Body of pancreas (tissue), 4 donors: ENCODE data around the gene CEP97. TPM values are rescaled to one million over a fixed set of nuclear protein-coding genes. Genes with fewer than 3 reads are reported as not detected.

Experiments
- ATAC-seq: fragments of 150-250 bp; one replicate; pipeline ENCODE4 v1.9.1; 2016
- DNase-seq, 4 donors: peaks; one replicate each; pipeline ENCODE4 v3.0.0-alpha.2; 2019
- H3K27ac ChIP-seq, 4 donors: fragments of 200-600 bp; sonication (generic); 1 replicate in 3 of 4; 2 replicates in 1 of 4; pipeline versions ENCODE4 v1.5.1 to v1.6.1; 2016 to 2019; ENCODE audit warnings: mild to moderate bottlenecking in 1 of 4, mixed read lengths in 1 of 4, moderate library complexity in 1 of 4
- H3K27me3 ChIP-seq, 2 donors: fragments of 200-600 bp; sonication (generic); one replicate each; pipeline ENCODE4 v1.6.0; 2016; ENCODE audit warnings: mild to moderate bottlenecking in 1 of 2
- H3K36me3 ChIP-seq, 2 donors: fragments of 200-600 bp; sonication (generic); replicated peaks in 1 of 2; 2 replicates each; pipeline ENCODE4 v1.5.1; 2016; ENCODE audit warnings: low read depth in 2 of 2; ENCODE audit not compliant: insufficient read depth in 1 of 2
- H3K4me1 ChIP-seq: fragments of 200-600 bp; sonication (generic); one replicate; pipeline ENCODE4 v1.6.0; 2016
- H3K4me3 ChIP-seq, 2 donors: fragments of 200-600 bp; sonication (generic); 1 replicate in 1 of 2; 2 replicates in 1 of 2; pipeline ENCODE4 v1.5.1; 2016 to 2019
- H3K9me3 ChIP-seq, 3 donors: fragments of 200-600 bp; sonication (generic); 1 replicate in 2 of 3; 2 replicates in 1 of 3; pipeline ENCODE4 v1.5.1; 2016
- CTCF ChIP-seq, 7 experiments: fragments of 450-650 bp in 4 of 7; fragments of 200-600 bp in 3 of 7; sonication (generic) in 3 of 7; IDR thresholded peaks; one replicate each; pipeline ENCODE4 v1.5.1; 2016 to 2019; ENCODE audit warnings: antibody characterized with exemption in 7 of 7
- POLR2A ChIP-seq, 3 donors: fragments of 450-650 bp; IDR thresholded peaks; one replicate each; pipeline ENCODE4 v1.6.1; 2016; ENCODE audit warnings: antibody characterized with exemption in 3 of 3, mild to moderate bottlenecking in 2 of 3
- WGBS, 2 donors: methylation state at CpG; one replicate each; pipeline ENCODE4 v1.1.5; 2017; 5-methylcytosine and 5-hydroxymethylcytosine counted together
- intact Hi-C: fragments of 100-400 bp; cut with DNase I; formaldehyde crosslinking; loops from one replicate; pipeline ENCODE4 v1.15.1; 2023
- total RNA-seq, 2 donors: library from RNA; depleted of rRNA; stranded (reverse); fragments of >200 nt; gene quantifications; one replicate each; pipeline ENCODE4 v1.1.0, GENCODE V29; 2016

CEP97 gene
- total RNA-seq, 2 donors from 2014 or later = 3.3 to 3.4 TPM

GRCh38 chr3:101791778-101792177 lies 67.4 kb downstream of the CEP97 start:
- H3K4me3 ChIP-seq = no peak overlapping the region
- H3K9me3 ChIP-seq = no peaks in the 10 kb centered on the region
- no peak overlapping the region for H3K27ac ChIP-seq
- no peaks in the 10 kb centered on the region for H3K36me3 ChIP-seq
- no peak for ATAC-seq
- TF ChIP-seq POLR2A (IDR thresholded peaks at IDR 0.05) = no peak
- TF ChIP-seq CTCF (IDR thresholded peaks at IDR 0.05) = no peak
- WGBS, 2 donors = 84 to 89% methylated on average over 4 of the region's 4 CpGs
- no peaks in the 10 kb centered on the region for H3K4me1 ChIP-seq
- no peak for DNase-seq
- no peaks in the 10 kb centered on the region for H3K27me3 ChIP-seq
- intact Hi-C loops = no loop called here

GRCh38 chr3:101796077-101796680 lies 71.8 kb downstream of the CEP97 start:
- TF ChIP-seq POLR2A (IDR thresholded peaks at IDR 0.05) (no peak), CTCF (IDR thresholded peaks at IDR 0.05) (no peak)
- 85 to 96% methylated on average over 3 of the region's 3 CpGs for WGBS, 2 donors

GRCh38 chr3:101801174-101801573 lies 76.8 kb downstream of the CEP97 start:
- TF ChIP-seq POLR2A (IDR thresholded peaks at IDR 0.05) (no peak), CTCF (IDR thresholded peaks at IDR 0.05) (no peak)
- WGBS, 2 donors = 89 to 96% methylated on average over 3 to 4 of the region's 4 CpGs
- Histone ChIP-seq H3K4me1 (no peaks in the 10 kb centered on the region), H3K9me3 (no peaks in the 10 kb centered on the region), H3K4me3 (no peak overlapping the region), H3K27me3 (no peaks in the 10 kb centered on the region), H3K27ac (no peak overlapping the region), H3K36me3 (no peaks in the 10 kb centered on the region)
- DNase-seq = no peak
- intact Hi-C loops = loop anchor here (10.0 kb wide), 1 partner anchor 734 kb away; no protein-coding TSS in a partner anchor
- no peak for ATAC-seq

More at GRCh38 chr3:101796077-101796680, 71.8 kb downstream of the CEP97 start:
- DNase-seq = no peak
- no peaks in the 10 kb centered on the region for H3K4me1 ChIP-seq
- no peaks in the 10 kb centered on the region for H3K9me3 ChIP-seq
- ATAC-seq = no peak
- no peaks in the 10 kb centered on the region for H3K36me3 ChIP-seq
- H3K27me3 ChIP-seq = no peaks in the 10 kb centered on the region
- intact Hi-C loops = no loop called here
- H3K4me3 ChIP-seq = no peak overlapping the region
- no peak overlapping the region for H3K27ac ChIP-seq

GRCh38 chr3:101802179-101802578 lies 77.8 kb downstream of the CEP97 start:
- intact Hi-C loops = loop anchor here (10.0 kb wide), 1 partner anchor 733 kb away; no protein-coding TSS in a partner anchor
- no peak overlapping the region for H3K4me3 ChIP-seq
- H3K27ac ChIP-seq = no peak overlapping the region
- no peaks in the 10 kb centered on the region for H3K9me3 ChIP-seq
- ATAC-seq = no peak
- TF ChIP-seq POLR2A (IDR thresholded peaks at IDR 0.05) (no peak), CTCF (IDR thresholded peaks at IDR 0.05) (no peak)
- no peaks in the 10 kb centered on the region for H3K4me1 ChIP-seq
- H3K36me3 ChIP-seq = no peaks in the 10 kb centered on the region
- WGBS, 2 donors = 30 to 39% methylated on average over 2 of the region's 2 CpGs
- DNase-seq = no peak
- no peaks in the 10 kb centered on the region for H3K27me3 ChIP-seq
